ENCODE results near the gene CLASRP. TPM values are rescaled to one million over a fixed set of nuclear protein-coding genes. Genes with fewer than 3 reads are reported as not detected.

Gene CLASRP
- total RNA-seq, 1 donor from 2014 or later = 43.3 TPM

DNA sequence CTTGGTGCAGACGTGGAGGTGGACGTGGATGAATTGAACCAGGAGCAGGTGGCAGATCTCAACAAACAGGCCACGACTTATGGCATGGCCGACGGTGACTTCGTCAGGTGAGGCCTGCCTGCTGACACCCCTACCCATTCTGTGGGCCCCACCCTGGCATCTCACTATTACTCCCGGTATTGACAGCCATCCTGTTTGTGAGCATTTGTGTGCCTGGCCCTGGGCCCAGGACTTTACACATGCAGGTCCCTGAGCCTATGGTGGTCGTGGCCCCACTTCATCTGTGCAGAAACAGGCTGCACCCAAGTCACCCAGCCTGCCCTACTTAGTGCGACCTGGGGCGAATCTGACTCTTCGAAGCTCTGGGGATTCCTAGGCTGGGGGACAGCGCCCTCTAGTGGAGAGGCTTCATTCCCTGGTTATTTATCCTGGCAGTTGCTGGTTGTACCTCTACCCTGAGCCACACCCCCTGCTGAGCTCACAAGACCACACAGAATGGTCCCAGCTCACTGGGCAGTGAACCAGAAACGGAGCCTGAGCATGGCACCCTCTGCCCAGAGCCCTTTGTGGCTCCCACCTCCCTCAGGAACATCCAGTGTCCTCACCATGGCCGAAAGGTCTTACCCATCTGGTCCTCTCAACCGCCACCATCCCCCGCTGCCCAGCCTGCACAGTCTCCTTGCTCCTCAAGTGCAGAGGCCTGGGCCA, 20.6 kb downstream of the CLASRP start:
- DNase-seq (ENCODE audit: extremely low read depth, low read depth, low spot score) = peak; percentile 44

GRCh38 chr19:45061965-45062364, 23.1 kb downstream of the CLASRP start:
- no peak for DNase-seq (ENCODE audit: extremely low read depth, low read depth, low spot score)

DNA sequence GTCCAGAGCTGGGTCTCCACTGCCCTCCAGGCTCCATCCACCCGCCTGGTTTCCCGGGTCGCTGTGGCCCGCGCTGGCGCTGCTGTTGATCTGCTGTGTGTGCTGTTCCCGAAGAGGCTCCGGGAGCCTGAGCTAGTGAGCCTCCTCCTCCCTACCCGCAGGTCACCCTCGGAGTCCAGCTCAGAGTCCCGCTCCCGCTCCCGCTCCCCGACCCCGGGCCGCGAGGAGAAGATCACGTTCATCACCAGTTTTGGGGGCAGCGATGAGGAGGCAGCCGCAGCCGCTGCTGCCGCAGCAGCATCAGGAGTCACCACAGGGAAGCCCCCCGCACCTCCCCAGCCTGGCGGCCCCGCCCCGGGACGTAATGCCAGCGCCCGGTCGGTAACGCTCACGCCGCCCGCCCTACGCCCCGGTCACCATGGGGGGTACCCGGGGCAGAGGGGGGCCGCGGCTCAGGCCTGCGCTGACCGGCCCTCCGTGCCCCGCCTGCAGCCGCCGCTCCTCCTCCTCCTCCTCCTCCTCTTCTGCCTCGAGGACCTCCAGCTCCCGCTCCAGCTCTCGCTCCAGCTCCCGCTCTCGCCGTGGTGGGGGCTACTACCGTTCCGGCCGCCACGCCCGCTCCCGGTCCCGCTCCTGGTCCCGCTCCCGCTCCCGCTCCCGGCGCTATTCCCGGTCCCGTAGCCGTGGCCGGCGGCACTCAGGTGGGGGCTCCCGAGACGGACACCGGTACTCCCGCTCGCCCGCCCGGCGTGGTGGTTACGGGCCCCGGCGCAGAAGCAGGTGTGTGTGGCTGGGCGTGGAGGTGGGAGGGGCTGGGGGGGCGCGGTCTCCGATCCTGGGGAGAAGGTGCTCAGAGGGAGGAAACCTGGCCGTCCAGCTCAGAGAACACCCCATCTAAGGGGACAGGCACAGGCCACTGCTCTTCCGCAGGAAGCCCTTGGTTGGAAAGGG, 25.3 kb downstream of the CLASRP start:
- no peak for DNase-seq (ENCODE audit: extremely low read depth, low read depth, low spot score)

- DNase-seq (ENCODE audit: extremely low read depth, low read depth, low spot score) = no peak
Measured at GRCh38 chr19:45066921-45067661, 28.2 kb downstream of the CLASRP start.

- no peak for DNase-seq (ENCODE audit: extremely low read depth, low read depth, low spot score)
Measured at GRCh38 chr19:45068041-45068440, 29.2 kb downstream of the CLASRP start.

- DNase-seq (ENCODE audit: extremely low read depth, low read depth, low spot score) = no peak
Measured at GRCh38 chr19:45069056-45069455, 30.2 kb downstream of the CLASRP start.

DNA sequence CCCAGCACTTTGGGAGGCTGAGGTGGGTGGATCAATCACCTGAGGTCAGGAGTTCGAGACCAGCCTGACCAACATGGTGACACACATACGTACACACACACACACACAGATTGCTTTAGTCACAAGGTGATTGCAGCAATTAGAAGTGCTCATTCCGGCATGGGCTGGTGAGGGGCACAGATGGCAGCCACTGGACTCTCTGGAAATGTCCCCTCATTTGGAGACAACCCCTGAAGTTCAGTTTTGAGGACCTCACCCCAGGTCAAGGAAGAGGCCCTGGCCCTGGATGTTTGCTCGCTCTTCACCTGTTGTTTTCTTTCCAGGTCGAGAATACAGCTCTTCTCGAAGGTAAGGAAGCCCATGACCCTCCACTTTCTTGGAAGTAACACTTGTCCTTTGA, 31.4 kb downstream of the CLASRP start:
- no peak for DNase-seq (ENCODE audit: extremely low read depth, low read depth, low spot score)

- no peak for DNase-seq (ENCODE audit: extremely low read depth, low read depth, low spot score)
Measured at GRCh38 chr19:45070861-45071544, 32.2 kb downstream of the CLASRP start.

DNA sequence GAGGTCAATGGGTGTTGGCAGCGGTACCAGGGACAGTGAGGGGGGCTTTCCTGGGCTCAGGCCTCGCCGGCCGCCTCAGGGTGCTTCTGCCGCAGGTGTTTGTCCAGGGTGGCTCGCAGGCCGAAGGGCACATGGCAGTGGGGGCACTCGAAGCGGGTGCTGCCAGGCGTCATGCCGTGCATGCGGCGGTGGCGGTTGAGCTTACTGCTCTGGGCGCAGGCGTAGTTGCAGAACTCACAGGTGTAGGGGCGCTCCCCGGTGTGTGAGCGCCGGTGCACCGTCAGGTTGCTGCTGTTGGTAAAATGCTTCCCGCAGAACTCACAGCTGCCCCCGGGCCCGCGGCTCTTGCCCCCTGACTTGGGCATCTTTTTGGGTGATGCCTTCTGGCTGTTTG, 32.7 kb downstream of the CLASRP start:
- no peak for DNase-seq (ENCODE audit: extremely low read depth, low read depth, low spot score)

- no peak for DNase-seq (ENCODE audit: extremely low read depth, low read depth, low spot score)
Measured at GRCh38 chr19:45071969-45072790, 33.3 kb downstream of the CLASRP start.

DNA sequence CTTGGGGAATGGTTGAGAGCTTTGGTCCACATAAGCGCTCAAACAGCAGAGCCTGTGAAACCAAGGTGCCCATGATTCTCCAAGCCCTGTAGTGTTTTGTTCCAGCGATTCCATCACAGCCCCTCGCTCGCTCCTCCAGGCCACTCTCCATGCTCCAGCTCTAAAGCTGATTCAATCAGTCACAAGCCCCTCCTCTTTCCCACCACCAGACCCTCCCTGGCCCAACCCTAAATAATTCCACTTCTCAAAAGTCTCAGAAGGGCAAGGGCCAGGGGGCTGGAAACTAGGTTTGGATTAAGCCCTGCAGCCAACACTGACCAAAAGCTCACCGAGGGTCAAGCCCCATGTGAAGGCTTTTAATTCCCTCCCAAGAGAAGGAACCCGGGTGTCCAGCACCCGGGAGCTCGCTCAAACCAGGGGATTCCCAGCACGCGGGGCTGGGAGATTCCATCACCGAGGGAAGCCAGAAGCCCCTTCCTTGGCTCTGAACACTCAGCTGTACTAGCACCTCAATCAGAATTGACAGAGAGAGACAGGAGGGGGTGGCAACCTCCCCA, 36.0 kb downstream of the CLASRP start:
- no peak for DNase-seq (ENCODE audit: extremely low read depth, low read depth, low spot score)

DNA sequence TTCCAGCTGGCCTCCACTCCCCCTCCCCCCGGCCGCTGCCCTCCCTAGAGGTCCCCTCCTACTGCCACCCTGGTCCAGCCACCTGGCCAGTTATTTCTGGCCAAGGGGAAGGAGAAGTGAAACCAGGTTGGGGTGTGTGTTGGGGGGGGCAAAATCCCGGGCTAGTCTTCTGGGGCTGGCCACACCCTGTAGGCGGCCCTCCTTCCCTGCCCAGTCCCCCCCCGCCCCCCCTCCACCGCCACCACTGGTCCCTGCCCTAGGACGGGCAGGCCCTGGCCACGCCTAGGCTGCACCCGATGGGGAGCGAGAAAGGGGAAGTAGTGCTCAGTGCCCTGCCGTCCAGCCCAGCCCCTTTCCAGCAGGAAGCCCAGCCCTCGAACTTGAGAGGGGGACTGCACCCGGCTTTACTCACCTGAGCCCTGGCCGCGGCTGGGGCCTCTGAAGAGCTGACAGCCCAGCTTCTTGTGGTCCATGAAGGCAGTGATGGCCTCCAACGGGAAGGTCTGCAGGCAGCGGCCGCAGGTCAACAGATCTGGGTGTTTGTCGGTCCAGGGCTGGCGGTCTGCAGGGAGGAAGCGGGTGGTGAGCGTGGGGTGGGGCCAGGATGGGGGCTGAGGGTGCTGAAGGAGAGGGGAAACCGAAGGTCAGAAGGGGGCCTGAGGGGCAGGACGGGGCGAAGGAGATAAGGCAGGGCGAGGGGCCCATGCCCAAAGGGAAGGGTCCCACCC, 36.6 kb downstream of the CLASRP start:
- DNase-seq (ENCODE audit: extremely low read depth, low read depth, low spot score) = no peak

- no peak for DNase-seq (ENCODE audit: extremely low read depth, low read depth, low spot score)
Measured at GRCh38 chr19:45076029-45076850, 37.4 kb downstream of the CLASRP start, which contains the start of gene ZNF296. ZNF296 (minus strand) TSS chr19:45076478; CDS start chr19:45076373, 105 bp downstream.

- no peak for DNase-seq (ENCODE audit: extremely low read depth, low read depth, low spot score)
Measured at GRCh38 chr19:45076851-45077730, 38.2 kb downstream of the CLASRP start.

GRCh38 chr19:45078390-45079062, 39.7 kb downstream of the CLASRP start:
- no peak for DNase-seq (ENCODE audit: extremely low read depth, low read depth, low spot score)
